GM23248 (cell line): Measurements from ENCODE around the gene EPHA2.

ENCODE experiments used
- EZH2 ChIP-seq: fragments of 200-600 bp; sonication (generic); IDR thresholded peaks from 2 replicates; pipeline ENCODE4 v1.6.1; 2018; ENCODE audit warnings: antibody characterized with exemption, mild to moderate bottlenecking; ENCODE audit not compliant: insufficient read depth, poor library complexity, severe bottlenecking
- EZH2phosphoT487 ChIP-seq: fragments of 200-600 bp; sonication (generic); IDR thresholded peaks from 2 replicates; pipeline ENCODE4 v1.6.1; 2018; ENCODE audit warnings: antibody characterized with exemption, moderate library complexity, mild to moderate bottlenecking, low read depth; ENCODE audit not compliant: insufficient read depth

DNA sequence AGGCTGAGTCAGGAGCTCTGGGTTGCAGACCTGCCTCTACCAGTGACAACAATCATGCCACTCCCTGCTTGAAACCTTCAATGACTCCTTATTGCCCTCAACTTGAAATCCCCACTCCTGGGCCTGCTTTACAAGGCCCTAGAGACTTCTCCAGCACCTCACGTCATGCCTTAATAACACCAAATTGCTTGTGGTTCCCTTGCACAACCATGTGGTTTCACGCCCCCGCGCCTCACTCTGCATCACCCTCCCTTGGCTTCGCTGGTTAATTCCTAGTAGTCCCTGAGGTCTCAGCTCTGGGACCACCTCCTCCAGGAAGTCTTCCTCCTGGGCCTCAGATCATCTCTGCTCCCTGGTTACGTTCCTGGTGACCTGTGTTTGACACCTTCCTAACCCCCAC is 33.0 kb downstream of the EPHA2 start:
- TF ChIP-seq EZH2 (no peak), EZH2phosphoT487 (peak; percentile 96)
